ENCODE data around the gene TAS2R13.

- TF ChIP-seq CTCF (IDR thresholded peaks at IDR 0.05; ENCODE audit: poor library complexity): no peak
- TF ChIP-seq EZH2phosphoT487 (IDR thresholded peaks at IDR 0.05; ENCODE audit: low read depth, severe bottlenecking, unreplicated experiment): no peak
Measured at GRCh38 chr12:10956085-10956484, 46.7 kb upstream of the TAS2R13 start.

All from hepatocyte (in vitro differentiated cells).